Endothelial cell of umbilical vein (primary cell): ENCODE results near the gene TCN2. TPM values are rescaled to one million over a fixed set of nuclear protein-coding genes. Genes with fewer than 3 reads are reported as not detected.
A peak's percentile ranks its signal among the peaks of the same experiment; 100 is the strongest.

Experiments used
- BruUV-seq: library from RNA; stranded (reverse); fragments of 400-500 nt; replicated peaks from 2 replicates; lab custom pipeline; 2021; lab: Mats Ljungman, UMichigan
- CTCF ChIA-PET: fragments of 300-600, 350-600 bp; sonication (Branson Sonifier 250); formaldehyde crosslinking; loops from one replicate; lab custom pipeline; 2021; ENCODE audit warnings: antibody characterized with exemption, inconsistent platforms; lab: Charles Lee
- POLR2A ChIA-PET: fragments of 300-600, 350-600 bp; sonication (Branson Sonifier 250); formaldehyde crosslinking; loops from one replicate; lab custom pipeline; 2021; ENCODE audit warnings: antibody characterized with exemption, inconsistent platforms; lab: Charles Lee
- DNase-seq: peaks from one replicate; pipeline ENCODE4 v3.0.0-alpha.2; 2011; ENCODE audit warnings: low read depth, low spot score
- FAIRE-seq: peaks from 2 replicates; lab custom pipeline; 2011; peaks lifted over from hg19 to GRCh38; lab: Jason Lieb, UNC
- H2AFZ ChIP-seq: 2 replicates; pipeline ENCODE4 v1.6.0; 2012; ENCODE audit warnings: low read depth, low read length, control low read depth, inconsistent platforms
- H3K27ac ChIP-seq: 2 replicates; pipeline ENCODE4 v1.5.1; 2011; ENCODE audit warnings: low read depth, mild to moderate bottlenecking, control low read depth, low read length, moderate library complexity; ENCODE audit not compliant: insufficient read depth
- H3K27me3 ChIP-seq, 2 experiments: 2 replicates each; pipeline versions ENCODE4 v1.6.0 to v1.6.1; 2011; ENCODE audit warnings: low read length in 2 of 2, mixed read lengths in 1 of 2; ENCODE audit not compliant: control insufficient read depth in 2 of 2, insufficient read depth in 2 of 2
- H3K36me3 ChIP-seq, 2 experiments: 2 replicates in 1 of 2; 3 replicates in 1 of 2; pipeline ENCODE4 v1.5.1; 2011; ENCODE audit warnings: low read length in 2 of 2, mild to moderate bottlenecking in 1 of 2, moderate library complexity in 1 of 2; ENCODE audit not compliant: control insufficient read depth in 2 of 2, insufficient read depth in 2 of 2; ENCODE audit errors: extremely low read depth in 1 of 2
- H3K4me1 ChIP-seq: 3 replicates; pipeline ENCODE4 v1.5.1; 2011; ENCODE audit warnings: mild to moderate bottlenecking, low read length; ENCODE audit not compliant: control insufficient read depth, insufficient read depth; ENCODE audit errors: extremely low read depth
- H3K4me2 ChIP-seq: 2 replicates; pipeline ENCODE4 v1.6.1; 2011; ENCODE audit warnings: low read length, control low read depth, mixed read lengths; ENCODE audit not compliant: insufficient read depth
- H3K4me3 ChIP-seq, 3 experiments: fragments of 200-600 bp in 1 of 3; sonication (generic), shearing (Covaris generic) in 1 of 3; replicated peaks in 1 of 3; 2 replicates each; pipeline ENCODE4 v1.5.1; 2011 to 2016; ENCODE audit warnings: control low read depth in 3 of 3, low read length in 3 of 3, mild to moderate bottlenecking in 2 of 3, inconsistent platforms in 1 of 3, low read depth in 1 of 3, moderate library complexity in 1 of 3; ENCODE audit not compliant: insufficient read depth in 1 of 3
- H3K79me2 ChIP-seq: 2 replicates; pipeline ENCODE4 v1.6.0; 2012; ENCODE audit warnings: low read length, inconsistent platforms; ENCODE audit not compliant: control insufficient read depth, insufficient read depth
- H3K9ac ChIP-seq: replicated peaks from 2 replicates; pipeline ENCODE3; 2011; ENCODE audit warnings: low read length, control low read depth; ENCODE audit not compliant: insufficient read depth; ENCODE audit errors: extremely low read depth
- H3K9me1 ChIP-seq: replicated peaks from 3 replicates; pipeline ENCODE4 v1.6.0; 2011; ENCODE audit warnings: mild to moderate bottlenecking, low read length; ENCODE audit not compliant: control insufficient read depth, insufficient read depth; ENCODE audit errors: extremely low read depth
- H3K9me3 ChIP-seq: replicated peaks from 2 replicates; pipeline ENCODE4 v1.5.1; 2012; ENCODE audit warnings: low read length, inconsistent platforms; ENCODE audit not compliant: control insufficient read depth, insufficient read depth
- H4K20me1 ChIP-seq: replicated peaks from 2 replicates; pipeline ENCODE3; 2011; ENCODE audit warnings: mild to moderate bottlenecking, low read length; ENCODE audit not compliant: control insufficient read depth, insufficient read depth; ENCODE audit errors: extremely low read depth
- EZH2 ChIP-seq: IDR thresholded peaks from 2 replicates; pipeline ENCODE4 v1.6.1; 2012; ENCODE audit warnings: borderline replicate concordance, low read depth, mild to moderate bottlenecking, moderate library complexity, low read length, inconsistent platforms; ENCODE audit not compliant: severe bottlenecking
- FOS ChIP-seq: IDR thresholded peaks from 2 replicates; pipeline ENCODE4 v1.6.1; 2011; ENCODE audit warnings: mild to moderate bottlenecking, low read length, moderate library complexity, borderline replicate concordance; ENCODE audit not compliant: insufficient read depth
- GATA2 ChIP-seq: IDR thresholded peaks from 2 replicates; pipeline ENCODE4 v1.7.0; 2011; ENCODE audit warnings: low read depth, mild to moderate bottlenecking, moderate library complexity, mixed read lengths, low read length; ENCODE audit not compliant: insufficient read length, insufficient read depth
- JUN ChIP-seq: IDR thresholded peaks from 2 replicates; pipeline ENCODE4 v1.6.1; 2011; ENCODE audit warnings: borderline replicate concordance, low read depth; ENCODE audit not compliant: insufficient read length, insufficient read depth
- MAX ChIP-seq: IDR thresholded peaks from 2 replicates; pipeline ENCODE4 v1.6.1; 2011; ENCODE audit not compliant: insufficient read depth, insufficient read length
- MYC ChIP-seq: IDR thresholded peaks from one replicate; pipeline ENCODE4 v1.6.1; 2011; ENCODE audit warnings: mild to moderate bottlenecking, low read depth, low read length
- POLR2A ChIP-seq: IDR thresholded peaks from 2 replicates; pipeline ENCODE4 v1.6.1; 2012; ENCODE audit warnings: low read depth, mild to moderate bottlenecking, control low read depth, low read length
- POLR2AphosphoS5 ChIP-seq: IDR thresholded peaks from 2 replicates; pipeline ENCODE4 v1.6.1; 2012; ENCODE audit warnings: low read depth, mild to moderate bottlenecking, control low read depth, low read length, moderate library complexity; ENCODE audit not compliant: insufficient read depth
- dilution Hi-C: fragments of 300-500 bp; cut with MboI; formaldehyde crosslinking; loops from one replicate; pipeline ENCODE4 v1.15.0; 2019; ENCODE audit warnings: low sequenced_read_pairs; ENCODE audit not compliant: extremely low pct_ligation_motif_present
- intact Hi-C: fragments of 100-400 bp; cut with micrococcal nuclease; formaldehyde crosslinking; loops from one replicate; pipeline ENCODE4 v1.10.0; 2022
- polyA plus RNA-seq, 4 experiments: library from polyadenylated mRNA; depleted of rRNA in 3 of 4; stranded (reverse) in 3 of 4; unstranded in 1 of 4; fragments of >200 nt; gene quantifications; 2 replicates each; pipeline versions ENCODE4 v1.2.1 to v1.2.3, GENCODE V29; 2011 to 2012; ENCODE audit warnings: missing spikeins in 1 of 4
- total RNA-seq: library from RNA; stranded (reverse); gene quantifications from 2 replicates; pipeline ENCODE4 v1.2.3, GENCODE V29; 2021
- TF ChIP-seq, protein P1 (sequence below), 2 donors: IDR thresholded peaks; 1 replicate in 1 of 2; 2 replicates in 1 of 2; pipeline ENCODE4 v1.5.1; 2011; ENCODE audit warnings: low read length in 2 of 2, mild to moderate bottlenecking in 2 of 2, moderate library complexity in 2 of 2, control low read depth in 1 of 2, inconsistent platforms in 1 of 2, low read depth in 1 of 2; ENCODE audit not compliant: insufficient read depth in 1 of 2; ENCODE audit errors: extremely low read depth in 1 of 2

TCN2 gene
- total and polyA plus RNA-seq, 2 donors (not counting 3 experiments of a cell fraction or from before 2014, with no cell fraction given): 80.6 to 188 TPM

DNA sequence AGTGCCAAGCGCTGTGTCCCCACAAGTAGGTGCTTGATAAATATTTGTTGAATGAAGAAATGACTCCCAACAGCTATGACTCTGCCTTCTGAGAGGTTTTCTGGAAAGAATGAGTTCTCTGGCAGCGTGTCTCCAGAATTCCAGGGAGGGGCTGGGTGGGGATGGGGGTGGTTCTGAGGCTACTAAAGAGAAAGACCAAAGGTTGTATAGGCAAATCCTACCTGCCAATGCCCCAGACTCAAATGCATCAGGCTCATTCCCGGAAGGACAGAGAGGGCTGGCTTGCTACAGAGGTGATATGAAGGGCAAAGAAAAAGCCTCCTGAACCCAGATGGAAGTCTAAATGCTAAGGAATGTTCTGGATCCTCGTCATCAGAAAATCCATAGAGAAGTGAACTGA, 58.8 kb downstream of the TCN2 start:
- no peaks in the 10 kb centered on the region for H3K79me2 ChIP-seq
- ChIA-PET CTCF (interaction anchor here (3.9 to 4.5 kb wide), 2 partner anchors 31 to 88 kb away, joined by 27 to 47 read pairs; partner anchors contain the start of gene SLC35E4), POLR2A (no interaction called here)
- FAIRE-seq: no peak
- H3K36me3 ChIP-seq: peaks cover 0 to 15% of the 10 kb centered on the region in 2 experiments
- H2AFZ ChIP-seq: no peak overlapping the region
- H4K20me1 ChIP-seq: no peaks in the 10 kb centered on the region
- no peak overlapping the region for H3K4me3 ChIP-seq
- TF ChIP-seq JUN: no peak
- TF ChIP-seq GATA2: no peak
- TF ChIP-seq POLR2AphosphoS5: no peak
- H3K9me1 ChIP-seq: no peaks in the 10 kb centered on the region
- intact Hi-C loops: loop anchor here (2.0 kb wide), 1 partner anchor 29 kb away; the partner anchor contains the start of gene OSBP2
- DNase-seq: no peak
- H3K9me3 ChIP-seq: no peaks in the 10 kb centered on the region
- dilution Hi-C loops: no loop called here
- no peak overlapping the region for H3K27ac ChIP-seq
- H3K4me1 ChIP-seq: peaks cover 11% of the 10 kb centered on the region
- BruUV-seq: no TSS peak
- H3K9ac ChIP-seq: no peak overlapping the region
- H3K4me2 ChIP-seq: no peak overlapping the region
- no peaks in the 10 kb centered on the region for H3K27me3 ChIP-seq

DNA sequence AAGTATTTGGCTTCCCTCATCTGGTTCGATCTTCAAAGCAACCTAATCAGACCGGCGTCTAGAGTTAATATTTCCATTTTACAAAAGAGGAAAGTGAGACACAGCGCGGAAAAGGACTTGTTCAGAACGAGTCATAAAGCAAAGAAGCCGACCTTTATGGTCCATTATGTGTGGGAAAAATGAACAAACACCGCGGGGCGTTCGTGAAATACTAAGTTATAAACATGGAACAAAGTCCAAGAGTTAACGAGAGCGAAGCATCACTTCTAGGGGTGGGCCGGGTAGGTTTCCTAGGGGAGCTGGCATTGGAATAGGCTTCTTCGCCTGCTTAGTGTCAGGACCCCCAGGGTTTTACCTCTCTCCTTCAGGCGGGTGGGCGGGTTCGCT, 60.1 kb downstream of the TCN2 start:
- ChIA-PET POLR2A (interaction anchor here (0.6 kb wide), 1 partner anchor 237 kb away, joined by 4 read pairs; no protein-coding TSS in a partner anchor), CTCF (interaction anchor here (0.6 to 4.5 kb wide), 7 partner anchors 12 to 415 kb away, joined by 3 to 47 read pairs (median 5); partner anchors contain the start of gene SLC35E4)
- DNase-seq: peak; percentile 37
- no peak for FAIRE-seq
- TF ChIP-seq JUN (no peak), EZH2 (no peak), POLR2A (no peak), GATA2 (no peak), FOS (no peak), MAX (no peak), POLR2AphosphoS5 (no peak), MYC (no peak)
- TF ChIP-seq, protein P1, sequence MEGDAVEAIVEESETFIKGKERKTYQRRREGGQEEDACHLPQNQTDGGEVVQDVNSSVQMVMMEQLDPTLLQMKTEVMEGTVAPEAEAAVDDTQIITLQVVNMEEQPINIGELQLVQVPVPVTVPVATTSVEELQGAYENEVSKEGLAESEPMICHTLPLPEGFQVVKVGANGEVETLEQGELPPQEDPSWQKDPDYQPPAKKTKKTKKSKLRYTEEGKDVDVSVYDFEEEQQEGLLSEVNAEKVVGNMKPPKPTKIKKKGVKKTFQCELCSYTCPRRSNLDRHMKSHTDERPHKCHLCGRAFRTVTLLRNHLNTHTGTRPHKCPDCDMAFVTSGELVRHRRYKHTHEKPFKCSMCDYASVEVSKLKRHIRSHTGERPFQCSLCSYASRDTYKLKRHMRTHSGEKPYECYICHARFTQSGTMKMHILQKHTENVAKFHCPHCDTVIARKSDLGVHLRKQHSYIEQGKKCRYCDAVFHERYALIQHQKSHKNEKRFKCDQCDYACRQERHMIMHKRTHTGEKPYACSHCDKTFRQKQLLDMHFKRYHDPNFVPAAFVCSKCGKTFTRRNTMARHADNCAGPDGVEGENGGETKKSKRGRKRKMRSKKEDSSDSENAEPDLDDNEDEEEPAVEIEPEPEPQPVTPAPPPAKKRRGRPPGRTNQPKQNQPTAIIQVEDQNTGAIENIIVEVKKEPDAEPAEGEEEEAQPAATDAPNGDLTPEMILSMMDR (IDR thresholded peaks at IDR 0.05; ENCODE audit: extremely low read depth in 1 of 2, insufficient read depth in 1 of 2, low read depth in 1 of 2, low read length in 2 of 2): no peak
- H3K27ac ChIP-seq: no peak overlapping the region
- H3K27me3 ChIP-seq: no peaks in the 10 kb centered on the region
- intact Hi-C loops: loop anchor here (1.0 to 2.0 kb wide), 4 partner anchors 18 to 66 kb away; partner anchors contain the start of genes OSBP2 and SLC35E4
- H3K9me3 ChIP-seq: no peaks in the 10 kb centered on the region
- no peaks in the 10 kb centered on the region for H3K9me1 ChIP-seq
- H3K36me3 ChIP-seq: peaks cover 0 to 14% of the 10 kb centered on the region in 2 experiments
- H2AFZ ChIP-seq: peak overlapping the region; percentile 93
- no peaks in the 10 kb centered on the region for H4K20me1 ChIP-seq
- dilution Hi-C loops: no loop called here
- peak overlapping the region; percentile 82 for H3K4me2 ChIP-seq
- H3K4me3 ChIP-seq: peak overlapping the region; percentile 35 to 71 (median 66)
- no TSS peak for BruUV-seq
- no peaks in the 10 kb centered on the region for H3K79me2 ChIP-seq
- peaks cover 12% of the 10 kb centered on the region for H3K4me1 ChIP-seq
- peak overlapping the region; percentile 41 for H3K9ac ChIP-seq
